NB4 (cell line): ENCODE data around the gene RPS25.

Source experiments
- CTCF ChIP-seq: IDR thresholded peaks from one replicate; pipeline ENCODE4 v1.5.1; 2012; ENCODE audit warnings: low read depth, low read length
- POLR2A ChIP-seq: IDR thresholded peaks from 2 replicates; pipeline ENCODE4 v1.6.1; 2011; ENCODE audit warnings: mild to moderate bottlenecking; ENCODE audit not compliant: insufficient read length; ENCODE audit errors: extremely low read depth
- TF ChIP-seq, protein P1 (sequence below): IDR thresholded peaks from 2 replicates; pipeline ENCODE4 v1.6.1; 2011; ENCODE audit warnings: low read depth, low read length

DNA sequence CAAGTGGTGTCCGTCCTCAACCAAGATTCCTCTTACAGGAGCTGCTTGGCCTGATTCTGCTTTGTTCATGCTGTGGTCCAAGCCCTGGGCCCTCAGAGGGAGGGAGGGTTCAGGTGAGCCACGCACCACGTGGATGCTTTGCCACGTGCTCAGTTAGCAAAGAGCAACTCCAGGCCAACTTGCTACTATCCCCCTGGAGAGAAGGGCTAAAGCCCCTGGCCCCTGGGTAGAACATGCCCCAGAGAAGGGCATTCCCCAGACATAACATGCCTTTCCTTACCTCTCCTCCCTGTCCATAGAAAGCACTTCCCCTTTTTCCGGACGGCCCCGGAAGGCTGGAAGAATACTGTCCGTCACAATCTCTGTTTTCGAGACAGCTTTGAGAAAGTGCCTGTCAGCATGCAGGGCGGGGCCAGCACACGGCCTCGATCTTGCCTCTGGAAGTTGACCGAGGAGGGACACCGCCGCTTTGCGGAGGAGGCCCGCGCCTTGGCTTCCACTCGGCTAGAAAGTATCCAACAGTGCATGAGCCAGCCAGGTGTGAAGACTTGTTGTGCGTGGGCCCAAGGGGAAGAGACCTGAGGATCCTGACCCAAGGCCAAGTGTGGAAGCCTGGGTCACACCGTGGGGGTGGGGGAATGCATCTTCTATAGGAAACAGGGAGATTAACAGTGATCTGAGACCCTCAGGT lies 37.8 kb downstream of the RPS25 start:
- no peak for TF ChIP-seq CTCF
- TF ChIP-seq, protein P1, sequence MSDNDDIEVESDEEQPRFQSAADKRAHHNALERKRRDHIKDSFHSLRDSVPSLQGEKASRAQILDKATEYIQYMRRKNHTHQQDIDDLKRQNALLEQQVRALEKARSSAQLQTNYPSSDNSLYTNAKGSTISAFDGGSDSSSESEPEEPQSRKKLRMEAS: no peak
- no peak for TF ChIP-seq POLR2A
